Suprapubic skin (tissue), 3 donors: ENCODE data around the gene LMAN1L.

ENCODE experiments used
- POLR2AphosphoS5 ChIP-seq, 3 donors: sonication (generic); formaldehyde crosslinking; IDR thresholded peaks; one replicate each; pipeline ENCODE4 v1.6.1; 2017; ENCODE audit warnings: antibody characterized with exemption in 3 of 3
- TF ChIP-seq, protein P1 (sequence below), 2 donors: fragments of 200-600 bp in 1 of 2; fragments of 450-650 bp in 1 of 2; sonication (generic) in 1 of 2; IDR thresholded peaks; one replicate each; pipeline ENCODE4 v1.5.1; 2016 to 2019; ENCODE audit warnings: antibody characterized with exemption in 2 of 2, mild to moderate bottlenecking in 1 of 2, moderate library complexity in 1 of 2

DNA sequence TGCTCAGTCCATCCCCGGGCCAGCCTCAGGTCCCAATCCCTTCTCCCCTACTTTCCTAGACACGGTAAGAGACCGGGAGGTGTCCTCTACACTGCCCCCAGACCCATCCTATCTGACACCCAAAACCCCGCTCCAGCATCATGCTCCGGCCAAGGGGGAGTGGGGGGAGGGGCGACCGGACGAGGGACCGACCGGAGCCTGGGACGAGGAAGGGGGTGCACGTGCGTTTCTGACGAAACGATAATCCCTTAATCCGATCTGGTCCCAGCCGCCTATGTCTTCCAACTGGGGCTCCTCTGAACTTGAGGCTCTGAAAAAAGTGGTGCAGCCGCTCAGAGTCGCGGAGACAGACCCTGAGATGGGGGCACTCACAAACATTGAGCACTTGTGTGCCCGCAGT, 14.3 kb downstream of the LMAN1L start:
- TF ChIP-seq, protein P1, sequence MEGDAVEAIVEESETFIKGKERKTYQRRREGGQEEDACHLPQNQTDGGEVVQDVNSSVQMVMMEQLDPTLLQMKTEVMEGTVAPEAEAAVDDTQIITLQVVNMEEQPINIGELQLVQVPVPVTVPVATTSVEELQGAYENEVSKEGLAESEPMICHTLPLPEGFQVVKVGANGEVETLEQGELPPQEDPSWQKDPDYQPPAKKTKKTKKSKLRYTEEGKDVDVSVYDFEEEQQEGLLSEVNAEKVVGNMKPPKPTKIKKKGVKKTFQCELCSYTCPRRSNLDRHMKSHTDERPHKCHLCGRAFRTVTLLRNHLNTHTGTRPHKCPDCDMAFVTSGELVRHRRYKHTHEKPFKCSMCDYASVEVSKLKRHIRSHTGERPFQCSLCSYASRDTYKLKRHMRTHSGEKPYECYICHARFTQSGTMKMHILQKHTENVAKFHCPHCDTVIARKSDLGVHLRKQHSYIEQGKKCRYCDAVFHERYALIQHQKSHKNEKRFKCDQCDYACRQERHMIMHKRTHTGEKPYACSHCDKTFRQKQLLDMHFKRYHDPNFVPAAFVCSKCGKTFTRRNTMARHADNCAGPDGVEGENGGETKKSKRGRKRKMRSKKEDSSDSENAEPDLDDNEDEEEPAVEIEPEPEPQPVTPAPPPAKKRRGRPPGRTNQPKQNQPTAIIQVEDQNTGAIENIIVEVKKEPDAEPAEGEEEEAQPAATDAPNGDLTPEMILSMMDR (IDR thresholded peaks at IDR 0.05): no peak
- no peak for TF ChIP-seq POLR2AphosphoS5 (IDR thresholded peaks at IDR 0.05)
